HepG2 (cell line): ENCODE results near the gene KCNIP3. TPM values are rescaled to one million over a fixed set of nuclear protein-coding genes. Genes with fewer than 3 reads are reported as not detected.

Experiments
- HDAC2 ChIP-seq: sonication (generic); formaldehyde crosslinking; IDR thresholded peaks from 2 replicates; pipeline ENCODE4 v1.4.0; 2020; ENCODE audit warnings: missing genetic modification reagents
- KDM1A ChIP-seq: IDR thresholded peaks from 2 replicates; pipeline ENCODE4 v1.6.1; 2016; ENCODE audit warnings: missing compliant biosample characterization
- KDM4B ChIP-seq: sonication (generic); formaldehyde crosslinking; IDR thresholded peaks from 2 replicates; pipeline ENCODE4 v1.4.0; 2020; ENCODE audit warnings: missing genetic modification reagents
- KDM5A ChIP-seq: fragments of 200-600 bp; sonication (generic); IDR thresholded peaks from 2 replicates; pipeline ENCODE4 v1.7.0; 2018; ENCODE audit warnings: antibody characterized with exemption, mild to moderate bottlenecking, low read length, borderline replicate concordance
- KLF12 ChIP-seq: sonication (generic); formaldehyde crosslinking; IDR thresholded peaks from 2 replicates; pipeline ENCODE4 v1.4.0; 2020; ENCODE audit warnings: missing genetic modification reagents, borderline replicate concordance
- MXI1 ChIP-seq: IDR thresholded peaks from 3 replicates; pipeline ENCODE4 v1.6.1; 2012; ENCODE audit warnings: low read depth, low read length, inconsistent platforms, borderline replicate concordance
- PHF20 ChIP-seq: sonication (generic); formaldehyde crosslinking; IDR thresholded peaks from 2 replicates; pipeline ENCODE4 v1.5.0; 2020; ENCODE audit warnings: mild to moderate bottlenecking, missing genetic modification reagents
- SATB2 ChIP-seq: sonication (generic); formaldehyde crosslinking; IDR thresholded peaks from 2 replicates; pipeline ENCODE4 v1.5.0; 2020; ENCODE audit warnings: missing genetic modification reagents
- SP140L ChIP-seq: sonication (generic); formaldehyde crosslinking; IDR thresholded peaks from 2 replicates; pipeline ENCODE4 v1.4.0; 2020; ENCODE audit warnings: missing genetic modification reagents, borderline replicate concordance
- TBL1XR1 ChIP-seq: fragments of 150-350 bp; IDR thresholded peaks from 2 replicates; pipeline ENCODE4 v1.6.1; 2014; ENCODE audit warnings: borderline replicate concordance, low read length; ENCODE audit not compliant: partially characterized antibody
- ZBTB38 ChIP-seq: sonication (generic); formaldehyde crosslinking; IDR thresholded peaks from 2 replicates; pipeline ENCODE4 v1.5.1; 2020; ENCODE audit warnings: mild to moderate bottlenecking, missing genetic modification reagents
- ZHX1 ChIP-seq: sonication (generic); formaldehyde crosslinking; IDR thresholded peaks from 2 replicates; pipeline ENCODE4 v1.8.1; 2022; ENCODE audit warnings: low read depth, mild to moderate bottlenecking, missing genetic modification reagents
- ZNF562 ChIP-seq: sonication (generic); formaldehyde crosslinking; IDR thresholded peaks from 2 replicates; pipeline ENCODE4 v1.8.0; 2022; ENCODE audit warnings: missing genetic modification reagents, borderline replicate concordance
- ZNF605 ChIP-seq: sonication (generic); formaldehyde crosslinking; IDR thresholded peaks from 2 replicates; pipeline ENCODE4 v1.8.0; 2022; ENCODE audit warnings: mild to moderate bottlenecking, missing genetic modification reagents
- ZNF75D ChIP-seq: sonication (generic); formaldehyde crosslinking; IDR thresholded peaks from 2 replicates; pipeline ENCODE4 v1.8.1; 2023; ENCODE audit warnings: missing genetic modification reagents, mild to moderate bottlenecking, borderline replicate concordance
- ZSCAN22 ChIP-seq: sonication (generic); formaldehyde crosslinking; IDR thresholded peaks from 2 replicates; pipeline ENCODE4 v1.4.0; 2020; ENCODE audit warnings: mild to moderate bottlenecking, missing genetic modification reagents
- polyA plus RNA-seq, 8 experiments: library from polyadenylated mRNA; depleted of rRNA in 3 of 8; stranded (reverse) in 7 of 8; unstranded in 1 of 8; fragments of >200 nt; fragmentation: Illumina TruSeq in 4 of 8; extraction: Trizol in 4 of 8; gene quantifications; 2 replicates each; pipeline versions ENCODE4 v1.2.1 to v1.2.3, GENCODE V29; 2011 to 2016; ENCODE audit warnings: low read depth in 4 of 8, missing spikeins in 1 of 8, mixed read lengths in 1 of 8; ENCODE audit not compliant: insufficient read depth in 1 of 8
- total RNA-seq, 5 experiments: library from RNA; depleted of rRNA; stranded (reverse); fragments of >200 nt; fragmentation: Illumina TruSeq; extraction: Trizol; gene quantifications; 2 replicates each; pipeline ENCODE4 v1.2.3, GENCODE V29; 2016; ENCODE audit warnings: low read depth in 1 of 5
- TF ChIP-seq, protein P1 (sequence below): sonication (generic); formaldehyde crosslinking; IDR thresholded peaks from 2 replicates; pipeline ENCODE4 v1.8.0; 2022; ENCODE audit warnings: missing genetic modification reagents, mild to moderate bottlenecking, borderline replicate concordance
- TF ChIP-seq, protein P2 (sequence below): sonication (generic); formaldehyde crosslinking; IDR thresholded peaks from 2 replicates; pipeline ENCODE4 v1.4.0; 2020; ENCODE audit warnings: missing genetic modification reagents
- TF ChIP-seq, protein P3 (sequence below): sonication (generic); formaldehyde crosslinking; IDR thresholded peaks from 2 replicates; pipeline ENCODE4 v1.4.0; 2020; ENCODE audit warnings: missing genetic modification reagents, borderline replicate concordance

The KCNIP3 gene
- total and polyA plus RNA-seq, 2 of the 13 experiments (the other 11 are each of a cell fraction or from before 2014, with no cell fraction given), result not detected

DNA sequence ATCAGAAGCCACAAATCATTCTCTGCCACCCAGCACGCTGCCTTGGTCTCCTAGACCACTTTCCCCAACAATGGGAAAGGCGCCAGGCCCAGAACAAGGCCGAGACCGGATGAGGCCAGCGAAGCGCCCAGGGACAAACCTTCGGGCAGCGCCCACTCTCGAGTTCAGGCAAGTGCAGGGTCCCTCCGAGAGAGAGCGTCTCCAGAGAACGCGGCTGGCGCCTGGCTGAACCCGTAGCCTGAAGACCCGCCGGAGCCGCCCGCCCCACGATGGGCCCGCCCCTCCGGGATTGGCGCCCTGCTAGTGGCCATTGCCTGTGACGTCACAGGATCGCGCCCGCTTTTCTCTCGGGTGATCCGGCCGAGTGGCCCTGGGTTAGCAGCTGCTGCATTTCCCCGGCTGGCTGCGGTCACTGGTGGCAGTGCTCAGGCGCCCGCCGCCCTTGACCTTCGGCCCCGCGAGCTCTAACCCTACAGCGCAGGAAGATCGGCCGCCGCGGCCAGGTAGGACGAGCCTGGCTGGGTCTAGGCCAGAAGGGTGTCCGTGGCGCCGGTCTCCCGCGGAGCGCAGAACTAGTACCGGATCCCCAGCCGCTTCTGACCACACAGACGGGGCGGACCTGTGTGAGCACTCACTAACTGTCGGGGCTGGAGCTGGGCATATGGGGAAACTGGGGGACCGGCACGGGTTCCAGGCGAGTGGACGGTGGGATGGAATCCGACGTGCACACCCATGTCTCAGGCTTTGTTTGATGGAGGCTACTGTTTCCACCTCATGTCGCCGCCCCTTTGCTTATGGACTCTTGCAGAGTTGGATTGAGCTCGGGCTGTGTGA lies 105.4 kb downstream of the KCNIP3 start, which contains the start of gene FAHD2A (continued):
- TF ChIP-seq, protein P1, sequence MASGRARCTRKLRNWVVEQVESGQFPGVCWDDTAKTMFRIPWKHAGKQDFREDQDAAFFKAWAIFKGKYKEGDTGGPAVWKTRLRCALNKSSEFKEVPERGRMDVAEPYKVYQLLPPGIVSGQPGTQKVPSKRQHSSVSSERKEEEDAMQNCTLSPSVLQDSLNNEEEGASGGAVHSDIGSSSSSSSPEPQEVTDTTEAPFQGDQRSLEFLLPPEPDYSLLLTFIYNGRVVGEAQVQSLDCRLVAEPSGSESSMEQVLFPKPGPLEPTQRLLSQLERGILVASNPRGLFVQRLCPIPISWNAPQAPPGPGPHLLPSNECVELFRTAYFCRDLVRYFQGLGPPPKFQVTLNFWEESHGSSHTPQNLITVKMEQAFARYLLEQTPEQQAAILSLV, result no peak; the same call in none of the 2 replicates
- TF ChIP-seq ZNF75D (CRISPR knock-in tag), result no peak
- TF ChIP-seq HDAC2 (CRISPR knock-in tag), result peak; percentile 94
- TF ChIP-seq ZHX1, result peak; percentile 49; the same call in 1 of the 2 replicates
- TF ChIP-seq MXI1, result peak; percentile 57; the same call in 2 of the 3 replicates
- TF ChIP-seq, protein P2, sequence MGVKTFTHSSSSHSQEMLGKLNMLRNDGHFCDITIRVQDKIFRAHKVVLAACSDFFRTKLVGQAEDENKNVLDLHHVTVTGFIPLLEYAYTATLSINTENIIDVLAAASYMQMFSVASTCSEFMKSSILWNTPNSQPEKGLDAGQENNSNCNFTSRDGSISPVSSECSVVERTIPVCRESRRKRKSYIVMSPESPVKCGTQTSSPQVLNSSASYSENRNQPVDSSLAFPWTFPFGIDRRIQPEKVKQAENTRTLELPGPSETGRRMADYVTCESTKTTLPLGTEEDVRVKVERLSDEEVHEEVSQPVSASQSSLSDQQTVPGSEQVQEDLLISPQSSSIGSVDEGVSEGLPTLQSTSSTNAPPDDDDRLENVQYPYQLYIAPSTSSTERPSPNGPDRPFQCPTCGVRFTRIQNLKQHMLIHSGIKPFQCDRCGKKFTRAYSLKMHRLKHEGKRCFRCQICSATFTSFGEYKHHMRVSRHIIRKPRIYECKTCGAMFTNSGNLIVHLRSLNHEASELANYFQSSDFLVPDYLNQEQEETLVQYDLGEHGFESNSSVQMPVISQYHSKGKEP, result 0 out of 2 replicates have a peak, but pooled peaks have one; percentile 36
- no peak for TF ChIP-seq SATB2 (CRISPR knock-in tag)
- TF ChIP-seq SP140L (CRISPR knock-in tag), result no peak
- TF ChIP-seq ZNF562 (CRISPR knock-in tag), result no peak
- TF ChIP-seq KDM5A, result peak; percentile 93
- peak; percentile 55 for TF ChIP-seq ZNF605 (CRISPR knock-in tag)
- peak; percentile 26; the same call in 1 of the 2 replicates for TF ChIP-seq ZSCAN22 (CRISPR knock-in tag)
- TF ChIP-seq KDM1A (CRISPR knock-in tag), result peak; percentile 66; the same call in 1 of the 2 replicates
- peak; percentile 56; the same call in 1 of the 2 replicates for TF ChIP-seq KLF12 (CRISPR knock-in tag)
- 0 out of 2 replicates have a peak, but pooled peaks have one; percentile 28 for TF ChIP-seq ZBTB38
- TF ChIP-seq TBL1XR1, result no peak
- TF ChIP-seq, protein P3, sequence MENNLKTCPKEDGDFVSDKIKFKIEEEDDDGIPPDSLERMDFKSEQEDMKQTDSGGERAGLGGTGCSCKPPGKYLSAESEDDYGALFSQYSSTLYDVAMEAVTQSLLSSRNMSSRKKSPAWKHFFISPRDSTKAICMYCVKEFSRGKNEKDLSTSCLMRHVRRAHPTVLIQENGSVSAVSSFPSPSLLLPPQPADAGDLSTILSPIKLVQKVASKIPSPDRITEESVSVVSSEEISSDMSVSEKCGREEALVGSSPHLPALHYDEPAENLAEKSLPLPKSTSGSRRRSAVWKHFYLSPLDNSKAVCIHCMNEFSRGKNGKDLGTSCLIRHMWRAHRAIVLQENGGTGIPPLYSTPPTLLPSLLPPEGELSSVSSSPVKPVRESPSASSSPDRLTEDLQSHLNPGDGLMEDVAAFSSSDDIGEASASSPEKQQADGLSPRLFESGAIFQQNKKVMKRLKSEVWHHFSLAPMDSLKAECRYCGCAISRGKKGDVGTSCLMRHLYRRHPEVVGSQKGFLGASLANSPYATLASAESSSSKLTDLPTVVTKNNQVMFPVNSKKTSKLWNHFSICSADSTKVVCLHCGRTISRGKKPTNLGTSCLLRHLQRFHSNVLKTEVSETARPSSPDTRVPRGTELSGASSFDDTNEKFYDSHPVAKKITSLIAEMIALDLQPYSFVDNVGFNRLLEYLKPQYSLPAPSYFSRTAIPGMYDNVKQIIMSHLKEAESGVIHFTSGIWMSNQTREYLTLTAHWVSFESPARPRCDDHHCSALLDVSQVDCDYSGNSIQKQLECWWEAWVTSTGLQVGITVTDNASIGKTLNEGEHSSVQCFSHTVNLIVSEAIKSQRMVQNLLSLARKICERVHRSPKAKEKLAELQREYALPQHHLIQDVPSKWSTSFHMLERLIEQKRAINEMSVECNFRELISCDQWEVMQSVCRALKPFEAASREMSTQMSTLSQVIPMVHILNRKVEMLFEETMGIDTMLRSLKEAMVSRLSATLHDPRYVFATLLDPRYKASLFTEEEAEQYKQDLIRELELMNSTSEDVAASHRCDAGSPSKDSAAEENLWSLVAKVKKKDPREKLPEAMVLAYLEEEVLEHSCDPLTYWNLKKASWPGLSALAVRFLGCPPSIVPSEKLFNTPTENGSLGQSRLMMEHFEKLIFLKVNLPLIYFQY (CRISPR knock-in tag), result peak; percentile 11; the same call in 1 of the 2 replicates
- peak; percentile 51; the same call in 1 of the 2 replicates for TF ChIP-seq KDM4B (CRISPR knock-in tag)
- peak; percentile 94 for TF ChIP-seq PHF20 (CRISPR knock-in tag)
